Smooth muscle cell (in vitro differentiated cells): ENCODE measurements around the gene NPAS3. TPM values are rescaled to one million over a fixed set of nuclear protein-coding genes. Genes with fewer than 3 reads are reported as not detected.

Source experiments
- DNase-seq: peaks from one replicate; lab custom pipeline; 2025; ENCODE audit not compliant: unreplicated experiment; lab: John Stamatoyannopoulos, UW
- H2AFZ ChIP-seq: fragments of 200-600 bp; sonication (generic); 2 replicates; pipeline ENCODE4 v1.6.0; 2016; ENCODE audit warnings: antibody characterized with exemption, low read depth, mild to moderate bottlenecking
- H3F3A ChIP-seq: fragments of 200-600 bp; sonication (generic); 2 replicates; pipeline ENCODE4 v1.6.0; 2017; ENCODE audit warnings: antibody characterized with exemption, low read depth
- H3K27ac ChIP-seq: fragments of 200-600 bp; sonication (generic); 2 replicates; pipeline ENCODE4 v1.5.1; 2016; ENCODE audit warnings: low read depth, mild to moderate bottlenecking
- H3K27me3 ChIP-seq: fragments of 200-600 bp; sonication (generic); 2 replicates; pipeline ENCODE4 v1.6.1; 2016; ENCODE audit warnings: low read depth, mild to moderate bottlenecking
- H3K36me3 ChIP-seq: fragments of 200-600 bp; sonication (generic); 2 replicates; pipeline ENCODE4 v1.5.1; 2016; ENCODE audit warnings: low read depth
- H3K4me1 ChIP-seq: fragments of 200-600 bp; sonication (generic); 2 replicates; pipeline ENCODE4 v1.5.1; 2016; ENCODE audit warnings: low read depth
- H3K4me2 ChIP-seq: fragments of 200-600 bp; sonication (generic); 2 replicates; pipeline ENCODE4 v1.6.0; 2016; ENCODE audit warnings: mild to moderate bottlenecking
- H3K4me3 ChIP-seq: fragments of 200-600 bp; sonication (generic); 2 replicates; pipeline ENCODE4 v1.5.1; 2016; ENCODE audit warnings: mild to moderate bottlenecking
- H3K79me2 ChIP-seq: fragments of 200-600 bp; sonication (generic); 2 replicates; pipeline ENCODE4 v1.6.0; 2016; ENCODE audit warnings: low read depth, mild to moderate bottlenecking
- H3K9ac ChIP-seq: fragments of 200-600 bp; sonication (generic); 2 replicates; pipeline ENCODE4 v1.6.0; 2016; ENCODE audit warnings: low read depth
- H3K9me3 ChIP-seq: fragments of 200-600 bp; sonication (generic); replicated peaks from 2 replicates; pipeline ENCODE4 v1.5.1; 2016; ENCODE audit warnings: low read depth
- H4K20me1 ChIP-seq: fragments of 200-600 bp; sonication (generic); 2 replicates; pipeline ENCODE4 v1.6.0; 2016; ENCODE audit warnings: low read depth
- WGBS: methylation state at CpG from one replicate; pipeline ENCODE4 v1.1.7; 2016; ENCODE audit warnings: low lambda C conversion rate; 5-methylcytosine and 5-hydroxymethylcytosine counted together
- polyA plus RNA-seq: library from polyadenylated mRNA; unstranded; fragments of >200 nt; fragmentation: Nextera tagmentation; extraction: Ambion mirVana; gene quantifications from 2 replicates; pipeline ENCODE4 v1.2.1, GENCODE V29; 2016
- total RNA-seq: library from RNA; depleted of rRNA; stranded (reverse); fragments of >200 nt; gene quantifications from 2 replicates; pipeline ENCODE4 v1.2.3, GENCODE V29; 2014
- TF ChIP-seq, protein P1 (sequence below): fragments of 200-600 bp; sonication (generic); IDR thresholded peaks from 2 replicates; pipeline ENCODE4 v1.5.1; 2017; ENCODE audit warnings: borderline replicate concordance, mild to moderate bottlenecking, antibody characterized with exemption; ENCODE audit not compliant: insufficient read depth, poor library complexity, severe bottlenecking

Gene NPAS3
- total and polyA plus RNA-seq, 2 experiments from 2014 or later = 0.79 to 2.0 TPM

DNA sequence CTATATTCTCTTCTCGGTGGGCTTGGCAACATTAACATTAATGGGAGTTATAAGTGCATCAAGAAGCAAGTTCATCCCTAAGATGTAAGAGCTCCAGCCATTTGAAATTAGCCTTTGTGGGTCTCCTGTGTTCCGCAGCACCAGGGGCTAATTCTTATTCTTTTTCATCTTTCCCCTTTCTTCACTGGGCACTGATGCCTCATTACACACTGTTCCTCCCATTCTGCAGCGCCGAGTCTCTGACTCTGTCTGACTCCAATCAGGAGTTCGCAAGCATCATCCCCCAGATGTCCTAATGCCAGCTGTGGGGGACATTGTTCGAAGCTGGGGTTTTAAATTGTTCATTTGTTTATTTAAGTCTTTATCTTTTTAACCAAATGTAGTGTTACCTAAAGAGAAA is 670.9 kb downstream of the NPAS3 start:
- Histone ChIP-seq H3K9ac (no peak overlapping the region), H3K79me2 (no peaks in the 10 kb centered on the region), H2AFZ (no peak overlapping the region), H3K36me3 (no peaks in the 10 kb centered on the region), H3K4me3 (no peak overlapping the region), H3K4me1 (peaks cover 31% of the 10 kb centered on the region), H3K27me3 (no peaks in the 10 kb centered on the region), H3F3A (no peaks in the 10 kb centered on the region), H3K9me3 (no peaks in the 10 kb centered on the region), H3K4me2 (no peak overlapping the region), H4K20me1 (no peaks in the 10 kb centered on the region), H3K27ac (no peak overlapping the region)
- DNase-seq = no peak
- WGBS = 92% methylated on average over 6 of the region's 6 CpGs
- TF ChIP-seq, protein P1, sequence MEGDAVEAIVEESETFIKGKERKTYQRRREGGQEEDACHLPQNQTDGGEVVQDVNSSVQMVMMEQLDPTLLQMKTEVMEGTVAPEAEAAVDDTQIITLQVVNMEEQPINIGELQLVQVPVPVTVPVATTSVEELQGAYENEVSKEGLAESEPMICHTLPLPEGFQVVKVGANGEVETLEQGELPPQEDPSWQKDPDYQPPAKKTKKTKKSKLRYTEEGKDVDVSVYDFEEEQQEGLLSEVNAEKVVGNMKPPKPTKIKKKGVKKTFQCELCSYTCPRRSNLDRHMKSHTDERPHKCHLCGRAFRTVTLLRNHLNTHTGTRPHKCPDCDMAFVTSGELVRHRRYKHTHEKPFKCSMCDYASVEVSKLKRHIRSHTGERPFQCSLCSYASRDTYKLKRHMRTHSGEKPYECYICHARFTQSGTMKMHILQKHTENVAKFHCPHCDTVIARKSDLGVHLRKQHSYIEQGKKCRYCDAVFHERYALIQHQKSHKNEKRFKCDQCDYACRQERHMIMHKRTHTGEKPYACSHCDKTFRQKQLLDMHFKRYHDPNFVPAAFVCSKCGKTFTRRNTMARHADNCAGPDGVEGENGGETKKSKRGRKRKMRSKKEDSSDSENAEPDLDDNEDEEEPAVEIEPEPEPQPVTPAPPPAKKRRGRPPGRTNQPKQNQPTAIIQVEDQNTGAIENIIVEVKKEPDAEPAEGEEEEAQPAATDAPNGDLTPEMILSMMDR = no peak

DNA sequence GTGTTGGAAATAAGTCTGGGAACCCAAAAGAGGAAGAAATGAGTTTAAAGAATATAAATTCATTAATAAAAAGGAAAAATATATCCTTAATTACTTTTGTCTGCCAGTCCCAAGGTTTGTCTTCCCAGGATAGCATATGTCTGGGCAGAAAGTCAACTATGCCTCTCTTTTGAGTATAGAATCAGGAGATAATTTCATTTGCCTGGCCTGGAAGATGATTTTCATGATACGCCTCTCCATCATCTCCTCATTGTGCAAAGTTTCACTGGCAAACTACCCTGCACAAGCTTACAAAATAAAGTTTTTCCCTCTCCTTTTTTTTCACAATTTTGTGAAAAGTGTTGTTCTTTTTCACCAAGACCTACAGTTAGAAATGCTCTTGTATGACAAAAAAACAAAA is 671.4 kb downstream of the NPAS3 start:
- Histone ChIP-seq H3K4me3 (no peak overlapping the region), H3F3A (no peaks in the 10 kb centered on the region), H3K4me2 (no peak overlapping the region), H3K79me2 (no peaks in the 10 kb centered on the region), H3K9me3 (no peaks in the 10 kb centered on the region), H3K9ac (no peak overlapping the region), H3K4me1 (peaks cover 31% of the 10 kb centered on the region), H3K27me3 (no peaks in the 10 kb centered on the region), H2AFZ (no peak overlapping the region), H3K27ac (no peak overlapping the region), H4K20me1 (no peaks in the 10 kb centered on the region), H3K36me3 (no peaks in the 10 kb centered on the region)
- TF ChIP-seq, protein P1 = no peak
- WGBS = 94% methylated on average over 1 of the region's 1 CpG
- DNase-seq = no peak

DNA sequence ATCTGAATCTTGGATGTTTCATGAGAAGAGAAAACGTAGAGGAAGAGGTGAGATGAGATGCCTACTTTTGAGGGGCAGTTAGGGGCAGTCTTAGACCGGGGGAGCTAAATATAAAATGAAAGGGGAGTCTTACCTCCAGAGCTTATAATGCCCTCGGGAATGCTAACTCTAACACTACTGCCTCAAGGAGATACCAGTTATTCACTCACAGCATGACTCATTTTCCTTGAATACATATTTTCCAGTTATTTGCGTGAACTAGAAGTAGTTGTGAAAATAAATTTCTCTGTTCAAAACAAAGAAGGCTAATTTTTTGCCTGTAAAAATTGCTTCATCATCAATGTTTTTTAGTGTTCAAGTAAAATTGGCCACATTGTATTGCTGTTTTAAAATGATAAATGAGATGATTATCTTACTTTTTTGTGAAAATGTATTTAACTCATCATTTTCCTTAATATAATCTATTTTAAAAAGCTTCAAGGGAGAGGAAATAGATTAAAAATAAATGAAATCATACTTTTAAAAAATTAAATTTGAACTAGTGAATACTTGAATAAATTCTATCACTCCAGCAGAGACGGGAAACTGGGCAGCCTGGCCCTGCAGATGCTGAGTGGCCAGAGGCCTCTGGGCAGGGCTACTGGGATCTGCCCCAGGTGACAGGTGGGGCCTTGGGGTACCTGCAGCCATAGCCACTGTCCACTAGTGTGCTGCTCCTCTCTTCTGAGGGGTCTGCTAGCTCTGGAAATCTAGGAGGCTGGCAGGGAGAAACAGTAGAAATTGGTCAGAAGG is 672.9 kb downstream of the NPAS3 start:
- Histone ChIP-seq H4K20me1 (no peaks in the 10 kb centered on the region), H3K79me2 (no peaks in the 10 kb centered on the region), H2AFZ (peak overlapping the region; percentile 18), H3K4me2 (peak overlapping the region; percentile 66), H3F3A (no peaks in the 10 kb centered on the region), H3K4me1 (peaks cover 31% of the 10 kb centered on the region), H3K36me3 (no peaks in the 10 kb centered on the region), H3K27ac (peak overlapping the region; percentile 55), H3K9me3 (no peaks in the 10 kb centered on the region), H3K9ac (no peak overlapping the region), H3K4me3 (no peak overlapping the region), H3K27me3 (no peaks in the 10 kb centered on the region)
- no peak for DNase-seq
- TF ChIP-seq, protein P1 = no peak
- WGBS = 46% methylated on average over 5 of the region's 5 CpGs

DNA sequence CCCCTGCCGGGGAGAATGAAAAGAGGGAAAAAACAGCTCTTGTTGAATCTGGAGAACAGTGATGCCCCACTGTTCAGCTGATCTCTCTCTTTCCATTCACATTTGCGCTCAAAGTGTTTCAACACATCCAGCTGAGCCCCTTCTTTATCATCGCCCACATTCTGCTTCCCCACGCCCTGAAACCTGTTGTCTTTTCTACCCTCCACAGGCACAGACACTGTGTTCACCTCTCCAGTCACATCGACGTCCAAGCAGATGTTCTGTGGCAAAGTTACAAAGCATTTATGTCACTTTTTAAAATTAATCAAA is 673.5 kb downstream of the NPAS3 start:
- no peak overlapping the region for H3K27ac ChIP-seq
- WGBS = 85% methylated on average over 6 of the region's 6 CpGs
- no peak overlapping the region for H2AFZ ChIP-seq

More for the DNA sequence above, 673.5 kb downstream of the NPAS3 start:
- no peak overlapping the region for H3K4me3 ChIP-seq
- no peaks in the 10 kb centered on the region for H3F3A ChIP-seq
- H3K9ac ChIP-seq = no peak overlapping the region
- no peak for DNase-seq
- no peaks in the 10 kb centered on the region for H3K36me3 ChIP-seq
- TF ChIP-seq, protein P1 = no peak
- H3K4me2 ChIP-seq = no peak overlapping the region
- H3K4me1 ChIP-seq = peaks cover 31% of the 10 kb centered on the region
- no peaks in the 10 kb centered on the region for H4K20me1 ChIP-seq
- no peaks in the 10 kb centered on the region for H3K9me3 ChIP-seq
- no peaks in the 10 kb centered on the region for H3K27me3 ChIP-seq
- H3K79me2 ChIP-seq = no peaks in the 10 kb centered on the region
